HUES64 (cell line): ENCODE data around the gene AGBL5.
"Not testable (repeated sequence)": the region's sequence is repeated elsewhere in the genome, so short reads cannot be mapped to it uniquely, and the experiment has no call there.

Experiments used
- H3K27ac ChIP-seq: 2 replicates; pipeline ENCODE4 v1.7.0; 2013; ENCODE audit warnings: low read depth, low read length, inconsistent platforms
- H3K27me3 ChIP-seq: 2 replicates; pipeline ENCODE4 v1.6.1; 2013; ENCODE audit warnings: mild to moderate bottlenecking, low read length; ENCODE audit not compliant: insufficient read depth
- H3K36me3 ChIP-seq: 2 replicates; pipeline ENCODE4 v1.6.1; 2013; ENCODE audit warnings: mild to moderate bottlenecking, low read length; ENCODE audit not compliant: insufficient read depth
- H3K4me1 ChIP-seq: 2 replicates; pipeline ENCODE4 v1.6.1; 2013; ENCODE audit warnings: mild to moderate bottlenecking, low read length, moderate library complexity; ENCODE audit not compliant: insufficient read depth
- H3K4me3 ChIP-seq: 2 replicates; pipeline ENCODE4 v1.5.1; 2013; ENCODE audit warnings: mild to moderate bottlenecking, low read length, moderate library complexity
- H3K9ac ChIP-seq: 2 replicates; pipeline ENCODE4 v1.6.1; 2013; ENCODE audit warnings: mild to moderate bottlenecking, low read depth, low read length
- H3K9me3 ChIP-seq: 2 replicates; pipeline ENCODE4 v1.6.1; 2013; ENCODE audit warnings: low read depth, low read length; ENCODE audit not compliant: insufficient read depth
- WGBS: fragments of 150-250, 120-280 bp; methylation state at CpG from one replicate; pipeline ENCODE4 v1.1.7; 2013; ENCODE audit warnings: missing lambda C conversion rate; 5-methylcytosine and 5-hydroxymethylcytosine counted together

AGBL5 gene

DNA sequence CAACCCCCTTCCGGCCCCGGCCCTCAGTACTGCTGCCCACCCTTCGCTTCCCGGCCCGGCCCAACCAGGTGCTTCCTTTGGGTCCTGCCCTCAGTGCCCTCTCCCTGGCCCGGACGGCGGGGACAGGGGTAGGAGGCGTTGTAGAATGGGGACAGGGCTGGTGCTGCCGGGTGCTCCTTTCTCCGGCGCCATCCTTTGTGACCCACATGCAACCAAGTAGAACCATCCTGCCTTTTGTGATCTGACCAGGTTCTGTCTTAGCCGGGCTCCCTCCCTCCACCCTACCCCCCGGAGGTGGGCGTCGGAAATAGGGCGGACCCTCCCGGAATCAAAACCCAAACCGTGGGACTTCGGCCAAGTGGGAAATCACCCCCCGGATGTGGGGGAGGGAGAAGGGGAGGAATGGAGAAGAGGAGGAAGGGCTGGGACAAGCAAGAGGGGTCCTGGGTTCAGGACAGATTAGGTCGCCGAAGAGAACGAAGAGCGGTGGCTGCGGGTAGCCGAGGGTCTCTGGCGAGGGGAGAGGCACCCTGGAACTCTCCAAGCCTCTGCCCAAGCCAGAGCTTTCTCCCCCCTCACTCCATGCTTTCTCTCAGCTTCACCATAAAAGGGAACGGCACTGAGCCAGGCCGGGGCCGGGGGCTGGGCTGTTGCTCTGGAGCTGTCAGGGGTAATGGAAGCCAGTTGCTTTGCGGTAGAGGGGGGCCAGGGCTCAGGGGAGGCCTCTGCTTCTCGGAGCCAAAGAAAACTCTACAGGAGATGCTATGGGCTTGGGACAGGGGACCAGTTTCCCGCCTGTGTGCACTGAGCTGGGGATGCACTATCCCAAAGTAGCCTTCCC, 20.7 kb downstream of the AGBL5 start:
- peaks cover 16% of the 10 kb centered on the region; the same call in 1 of the 2 replicates for H3K4me1 ChIP-seq
- H3K9me3 ChIP-seq: no peaks in the 10 kb centered on the region
- peak overlapping the region; percentile 68 for H3K9ac ChIP-seq
- WGBS: 2% methylated on average over 31 of the region's 34 CpGs
- peak overlapping the region; percentile 100 for H3K4me3 ChIP-seq
- no peaks in the 10 kb centered on the region for H3K27me3 ChIP-seq
- H3K27ac ChIP-seq: peak overlapping the region; percentile 92
- peaks cover 34% of the 10 kb centered on the region for H3K36me3 ChIP-seq

DNA sequence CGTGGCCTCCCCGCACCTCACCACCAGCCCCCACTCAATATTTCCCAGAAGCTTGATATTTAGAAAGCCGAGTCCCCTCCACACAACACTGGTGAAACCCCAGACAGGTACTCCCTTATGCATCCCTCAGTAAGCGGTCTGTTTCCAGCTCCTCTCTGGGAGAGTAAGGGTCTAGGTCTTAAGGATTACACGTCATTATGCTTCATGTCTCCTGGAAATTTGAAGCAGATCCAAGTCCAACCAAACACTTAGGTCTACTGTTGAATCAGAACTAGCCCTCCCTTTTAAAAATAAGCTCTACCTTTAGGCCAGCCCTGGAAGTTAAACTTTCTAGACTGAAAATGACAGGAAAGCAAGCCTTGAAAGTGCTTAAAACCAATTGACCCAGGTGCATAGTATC, 21.5 kb downstream of the AGBL5 start:
- H3K27ac ChIP-seq: peak overlapping the region; percentile 0; the same call in 1 of the 2 replicates
- H3K9ac ChIP-seq: no peak overlapping the region
- peaks cover 27% of the 10 kb centered on the region for H3K36me3 ChIP-seq
- H3K27me3 ChIP-seq: no peaks in the 10 kb centered on the region
- H3K4me3 ChIP-seq: peak overlapping the region; percentile 100
- no peaks in the 10 kb centered on the region for H3K9me3 ChIP-seq
- 60% methylated on average over 5 of the region's 5 CpGs for WGBS
- H3K4me1 ChIP-seq: peaks cover 16% of the 10 kb centered on the region; the same call in 1 of the 2 replicates

DNA sequence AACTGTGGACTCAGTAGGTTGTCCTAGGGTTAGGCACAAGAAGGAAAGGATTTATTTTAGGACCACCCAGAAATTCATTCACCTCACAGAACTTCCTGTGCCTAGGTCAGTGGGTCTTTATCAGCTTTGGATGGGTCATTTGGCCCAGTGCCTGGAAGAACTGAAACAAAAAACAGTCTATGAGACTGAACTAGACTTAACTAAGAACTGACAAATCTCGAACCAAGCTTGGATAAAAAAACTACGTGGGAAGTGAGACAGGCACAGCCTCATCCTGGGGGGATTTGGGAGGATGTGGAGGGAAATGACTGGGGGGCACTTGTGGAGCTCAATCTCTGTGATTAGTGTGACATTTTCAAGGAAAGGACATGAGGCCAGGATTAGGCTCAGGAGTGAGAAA, 22.3 kb downstream of the AGBL5 start:
- H3K36me3 ChIP-seq: peaks cover 18% of the 10 kb centered on the region
- no peaks in the 10 kb centered on the region for H3K9me3 ChIP-seq
- H3K27ac ChIP-seq: no peak overlapping the region
- no peak overlapping the region for H3K4me3 ChIP-seq
- peaks cover 19% of the 10 kb centered on the region for H3K4me1 ChIP-seq
- WGBS: 90% methylated on average over 2 of the region's 2 CpGs
- H3K27me3 ChIP-seq: no peaks in the 10 kb centered on the region
- H3K9ac ChIP-seq: no peak overlapping the region

DNA sequence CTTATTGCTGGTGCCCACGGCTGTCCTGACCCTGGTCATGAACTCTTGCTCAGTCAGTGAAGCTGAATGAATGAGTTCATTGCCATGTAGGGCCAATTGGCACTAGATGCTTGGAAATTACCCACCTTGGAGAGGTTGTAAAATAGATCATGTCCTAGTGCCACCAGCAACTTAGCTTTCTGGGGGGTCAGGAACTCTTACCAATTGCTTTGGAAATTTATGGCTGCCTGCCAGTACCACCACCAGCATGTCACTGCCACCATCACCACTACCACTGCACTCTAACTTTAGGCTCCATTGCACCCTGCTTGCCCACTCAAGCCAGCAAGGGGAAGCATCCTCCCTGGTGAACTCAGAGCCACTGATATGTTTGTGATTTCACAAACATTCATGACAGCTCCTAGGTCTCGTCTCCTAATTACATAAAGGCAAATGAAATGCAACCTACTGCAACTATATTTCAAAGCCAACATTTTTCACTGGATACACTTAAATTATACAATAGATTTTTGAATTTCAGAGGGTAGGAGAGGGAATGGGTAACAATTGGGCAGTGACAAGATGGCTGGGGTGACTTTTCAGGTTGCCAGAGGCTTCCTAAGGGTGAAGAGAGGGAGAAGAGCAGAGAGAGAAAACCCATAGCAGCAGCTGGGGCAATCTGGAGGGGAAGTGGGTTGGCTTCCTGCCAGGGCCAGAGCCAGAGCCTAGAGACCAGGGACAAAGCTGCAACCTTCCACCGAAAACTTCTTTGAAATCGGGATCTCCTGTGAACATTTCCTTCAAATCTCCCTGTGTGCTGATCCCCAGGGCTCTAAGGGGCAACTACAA, 23.5 kb downstream of the AGBL5 start:
- no peak overlapping the region for H3K4me3 ChIP-seq
- H3K9ac ChIP-seq: no peak overlapping the region
- peaks cover 6% of the 10 kb centered on the region for H3K36me3 ChIP-seq
- H3K4me1 ChIP-seq: peaks cover 19% of the 10 kb centered on the region
- 94% methylated on average over 4 of the region's 4 CpGs for WGBS
- no peaks in the 10 kb centered on the region for H3K27me3 ChIP-seq
- no peaks in the 10 kb centered on the region for H3K9me3 ChIP-seq
- H3K27ac ChIP-seq: no peak overlapping the region

DNA sequence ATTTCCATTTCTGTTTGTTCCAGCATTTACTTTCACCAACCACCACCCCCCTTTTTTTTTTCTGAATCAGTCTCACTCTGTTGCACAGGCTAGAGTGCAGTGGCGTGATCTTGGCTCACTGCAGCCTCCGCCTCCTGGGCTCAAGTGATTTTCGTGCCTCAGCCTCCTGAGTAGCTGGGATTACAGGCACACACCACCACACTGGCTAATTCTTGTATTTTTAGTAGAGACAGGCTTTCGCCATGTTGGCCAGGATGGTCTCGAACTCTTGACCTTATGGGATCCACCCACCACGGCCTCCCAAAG, 24.1 kb downstream of the AGBL5 start:
- not testable (repeated sequence) for H3K9ac ChIP-seq, H3K4me3 ChIP-seq, H3K9me3 ChIP-seq, H3K27ac ChIP-seq, H3K36me3 ChIP-seq, H3K27me3 ChIP-seq
- peaks cover 14% of the 10 kb centered on the region for H3K4me1 ChIP-seq
- WGBS: 92% methylated on average over 6 of the region's 6 CpGs

DNA sequence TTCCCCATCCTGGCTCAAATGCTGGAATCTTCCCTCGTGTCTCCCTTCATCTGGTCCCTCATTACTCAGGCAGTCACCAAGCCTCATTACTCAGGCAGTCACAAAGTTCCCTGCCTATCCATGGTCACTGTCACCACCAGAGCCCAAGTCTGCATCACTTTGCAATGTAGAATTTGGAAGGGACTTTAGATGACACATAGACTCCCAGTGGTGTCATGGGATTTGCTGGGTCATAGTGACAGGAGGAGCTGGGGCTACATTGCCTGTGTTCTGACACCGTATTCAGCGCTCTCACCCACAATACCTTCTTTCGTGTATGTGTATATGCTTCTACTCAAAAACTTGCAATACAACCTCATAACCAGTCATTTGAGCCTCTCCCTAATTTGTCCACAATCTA, 24.9 kb downstream of the AGBL5 start:
- Histone ChIP-seq H3K4me1 (peaks cover 11% of the 10 kb centered on the region), H3K36me3 (no peaks in the 10 kb centered on the region), H3K9ac (no peak overlapping the region), H3K27ac (no peak overlapping the region), H3K9me3 (no peaks in the 10 kb centered on the region), H3K27me3 (no peaks in the 10 kb centered on the region), H3K4me3 (no peak overlapping the region)
- WGBS: 93% methylated on average over 4 of the region's 4 CpGs

DNA sequence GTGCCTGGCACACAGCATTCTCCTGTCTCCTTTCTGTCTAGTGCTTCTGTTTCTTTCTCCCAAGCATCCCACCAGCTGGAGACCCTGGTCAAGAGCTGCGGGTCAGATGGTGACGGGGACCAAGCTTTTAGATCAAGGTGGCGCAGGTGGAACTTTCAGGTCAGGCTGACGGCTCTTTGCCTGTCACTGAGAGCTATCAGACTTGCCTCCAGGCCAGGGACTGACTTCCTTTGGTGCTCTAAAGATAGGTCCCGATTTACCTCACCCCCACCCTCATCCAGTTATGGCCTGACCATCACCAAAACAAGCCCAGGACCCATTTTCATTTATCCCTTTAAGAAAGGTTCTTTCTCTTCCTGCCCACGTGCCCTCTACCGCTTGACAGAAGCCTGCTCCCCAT, 25.8 kb downstream of the AGBL5 start:
- no peak overlapping the region for H3K4me3 ChIP-seq
- no peaks in the 10 kb centered on the region for H3K36me3 ChIP-seq
- no peak overlapping the region for H3K27ac ChIP-seq
- H3K9me3 ChIP-seq: no peaks in the 10 kb centered on the region
- no peaks in the 10 kb centered on the region for H3K27me3 ChIP-seq
- peaks cover 11% of the 10 kb centered on the region for H3K4me1 ChIP-seq
- no peak overlapping the region for H3K9ac ChIP-seq
- 89% methylated on average over 7 of the region's 7 CpGs for WGBS

DNA sequence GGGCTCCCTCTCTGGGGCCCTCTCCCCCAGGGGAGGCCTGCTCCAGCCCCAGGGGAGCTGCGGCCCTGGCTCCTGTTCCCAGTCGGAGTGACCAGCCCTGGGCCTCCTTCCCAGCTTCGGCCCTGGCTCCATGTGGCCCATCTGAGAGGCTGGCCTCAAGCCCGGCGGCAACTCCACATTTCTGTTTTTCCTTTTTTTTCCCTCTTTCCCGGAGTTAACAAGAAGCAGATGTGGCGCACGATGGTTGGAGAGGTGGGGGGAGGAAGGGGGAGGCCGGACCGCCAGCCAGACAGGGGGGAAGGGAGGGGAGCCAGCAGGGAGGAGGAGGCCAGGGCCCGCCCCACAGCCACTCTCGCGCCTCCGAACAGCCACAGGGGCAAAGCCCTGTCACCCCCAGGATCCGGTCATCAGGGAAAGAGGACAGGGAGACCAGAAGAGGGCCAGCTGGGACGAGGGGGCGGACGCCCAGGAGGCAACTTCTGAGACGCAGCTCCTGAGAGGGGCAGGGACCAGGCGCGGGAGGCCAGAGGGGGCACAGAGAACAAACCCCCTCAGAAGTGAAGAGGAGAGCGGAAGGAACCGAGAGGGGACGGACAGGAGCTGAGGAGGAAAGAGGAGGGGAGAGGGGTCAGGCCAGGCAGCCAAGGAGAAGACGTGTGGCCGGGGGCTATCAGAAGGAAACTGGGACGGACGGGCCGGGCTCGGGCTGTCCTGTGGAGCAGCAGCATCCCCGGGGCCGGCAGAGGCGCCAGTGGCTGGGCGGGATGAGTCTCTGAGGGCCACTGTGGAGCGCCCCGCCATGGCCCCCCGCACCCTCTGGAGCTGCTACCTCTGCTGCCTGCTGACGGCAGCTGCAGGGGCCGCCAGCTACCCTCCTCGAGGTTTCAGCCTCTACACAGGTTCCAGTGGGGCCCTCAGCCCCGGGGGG, 27.1 kb downstream of the AGBL5 start, which contains the start of gene EMILIN1:
Gene EMILIN1, plus strand, starts transcription at position 349 of the 928 bp plus-strand sequence. Its CDS starts 451 bp downstream, at position 800.
- Histone ChIP-seq H3K9ac (peak within 1 kb of the TSS; percentile 41; the same call in 1 of the 2 replicates), H3K27me3 (no peaks in the 10 kb centered on the region), H3K4me1 (peaks cover 4% of the 10 kb centered on the region; the same call in 1 of the 2 replicates), H3K27ac (no peak within 1 kb of the TSS), H3K9me3 (no peaks in the 10 kb centered on the region), H3K4me3 (0 out of 2 replicates have a peak within 1 kb of the TSS, but pooled peaks have one; percentile 22), H3K36me3 (no peaks in the 10 kb centered on the region)
- WGBS: 64% methylated on average over 40 of the region's 41 CpGs

DNA sequence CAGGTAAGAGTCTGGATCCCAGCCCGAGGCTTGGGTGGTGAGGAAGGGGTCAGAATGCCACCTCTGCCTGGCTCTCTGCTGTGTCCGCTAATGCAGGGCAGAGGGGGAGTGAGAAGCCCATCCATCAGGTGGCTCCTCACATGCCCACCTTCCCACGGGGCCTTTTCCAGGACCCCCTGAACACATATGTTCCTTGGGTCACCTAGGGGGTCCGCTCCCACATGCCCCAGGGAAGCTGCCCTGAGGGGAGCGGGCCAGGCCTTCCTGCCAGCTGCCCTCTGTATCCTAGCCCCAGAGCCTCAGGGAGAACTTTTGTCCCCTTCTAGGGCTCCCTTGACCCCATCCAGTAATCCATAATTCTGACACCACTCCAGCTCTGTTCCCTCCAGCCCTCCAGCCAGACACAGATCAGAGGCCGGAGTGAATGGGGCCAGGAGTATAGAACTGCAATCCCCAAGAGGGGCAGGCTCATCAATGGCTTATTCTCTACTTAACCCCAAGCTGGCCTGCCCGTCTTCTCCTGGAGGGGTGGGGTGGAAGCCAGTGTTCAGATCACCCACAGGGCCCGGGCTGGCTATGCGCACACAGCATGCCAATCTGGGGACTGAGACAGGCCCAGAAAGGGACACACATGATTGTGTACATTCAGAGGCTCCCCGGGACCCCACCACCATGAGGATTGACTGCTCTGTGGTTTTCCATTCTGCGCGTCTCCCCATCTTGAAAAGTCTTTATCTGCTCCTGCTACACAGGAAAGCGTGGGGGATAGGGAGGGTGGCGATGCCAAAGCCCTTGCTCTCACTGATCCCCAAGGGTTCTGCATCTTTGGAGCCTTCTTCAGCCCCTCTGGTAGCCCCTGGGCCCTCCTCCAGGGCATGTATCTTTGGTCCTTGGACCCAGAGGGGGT, 28.0 kb downstream of the AGBL5 start:
- no peak overlapping the region for H3K4me3 ChIP-seq
- H3K36me3 ChIP-seq: no peaks in the 10 kb centered on the region
- H3K27ac ChIP-seq: no peak overlapping the region
- no peaks in the 10 kb centered on the region for H3K27me3 ChIP-seq
- H3K4me1 ChIP-seq: peaks cover 4% of the 10 kb centered on the region; the same call in 1 of the 2 replicates
- no peak overlapping the region for H3K9ac ChIP-seq
- no peaks in the 10 kb centered on the region for H3K9me3 ChIP-seq
- WGBS: 91% methylated on average over 14 of the region's 14 CpGs

DNA sequence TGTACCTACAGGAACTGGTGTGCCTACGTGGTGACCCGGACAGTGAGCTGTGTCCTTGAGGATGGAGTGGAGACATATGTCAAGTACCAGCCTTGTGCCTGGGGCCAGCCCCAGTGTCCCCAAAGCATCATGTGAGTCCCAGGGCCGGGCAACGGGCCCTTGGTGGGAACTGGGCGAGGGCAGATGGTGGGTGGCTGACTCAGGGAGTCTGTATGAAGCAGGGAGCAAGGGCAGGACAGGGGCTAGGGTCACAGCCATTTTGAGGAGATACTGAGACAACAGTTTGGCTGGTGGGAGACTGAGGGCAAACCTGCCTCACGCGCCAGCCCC, 28.6 kb downstream of the AGBL5 start:
- H3K27me3 ChIP-seq: peaks cover 5% of the 10 kb centered on the region; the same call in 1 of the 2 replicates
- H3K9me3 ChIP-seq: no peaks in the 10 kb centered on the region
- H3K9ac ChIP-seq: no peak overlapping the region
- H3K27ac ChIP-seq: no peak overlapping the region
- peaks cover 4% of the 10 kb centered on the region; the same call in 1 of the 2 replicates for H3K4me1 ChIP-seq
- 94% methylated on average over 7 of the region's 7 CpGs for WGBS
- no peak overlapping the region for H3K4me3 ChIP-seq
- no peaks in the 10 kb centered on the region for H3K36me3 ChIP-seq
